H1 (cell line): Measurements from ENCODE around the gene KLHL26. TPM values are rescaled to one million over a fixed set of nuclear protein-coding genes. Genes with fewer than 3 reads are reported as not detected.

Source experiments
- SP1 ChIP-seq: IDR thresholded peaks from 2 replicates; pipeline ENCODE4 v1.6.1; 2011; ENCODE audit warnings: low read depth, low read length
- YY1 ChIP-seq: IDR thresholded peaks from 2 replicates; pipeline ENCODE4 v1.6.1; 2011; ENCODE audit warnings: low read depth, mild to moderate bottlenecking, low read length
- polyA plus RNA-seq, 7 experiments: library from polyadenylated mRNA; depleted of rRNA in 3 of 7; stranded (reverse) in 5 of 7; unstranded in 2 of 7; fragments of >200 nt in 5 of 7; fragments of 200-250 nt in 2 of 7; gene quantifications; 1 replicate in 5 of 7; 2 replicates in 1 of 7; 4 replicates in 1 of 7; pipeline versions ENCODE4 v1.2.1 to v1.2.3, GENCODE V29; 2011 to 2013; ENCODE audit warnings: missing spikeins in 2 of 7, mixed read lengths in 2 of 7
- total RNA-seq: library from RNA; stranded (reverse); fragmentation: NEBNext Ultra II Directional; extraction: Animal tissue kit (Norgen Biotek cat#: 25700); gene quantifications from 2 replicates; pipeline ENCODE4 v1.2.1, GENCODE V29; 2021
- TF ChIP-seq, protein P1 (sequence below): fragments of 300-600 bp; sonication (generic); IDR thresholded peaks from 2 replicates; pipeline ENCODE4 v1.7.1; 2012; ENCODE audit warnings: low read length, moderate library complexity, mild to moderate bottlenecking, inconsistent platforms; ENCODE audit not compliant: insufficient replicate concordance

Gene KLHL26
- total and polyA plus RNA-seq, 2 of the 8 experiments (the other 6 are each of a cell fraction or from before 2014, with no cell fraction given): 2.2 to 8.8 TPM

DNA sequence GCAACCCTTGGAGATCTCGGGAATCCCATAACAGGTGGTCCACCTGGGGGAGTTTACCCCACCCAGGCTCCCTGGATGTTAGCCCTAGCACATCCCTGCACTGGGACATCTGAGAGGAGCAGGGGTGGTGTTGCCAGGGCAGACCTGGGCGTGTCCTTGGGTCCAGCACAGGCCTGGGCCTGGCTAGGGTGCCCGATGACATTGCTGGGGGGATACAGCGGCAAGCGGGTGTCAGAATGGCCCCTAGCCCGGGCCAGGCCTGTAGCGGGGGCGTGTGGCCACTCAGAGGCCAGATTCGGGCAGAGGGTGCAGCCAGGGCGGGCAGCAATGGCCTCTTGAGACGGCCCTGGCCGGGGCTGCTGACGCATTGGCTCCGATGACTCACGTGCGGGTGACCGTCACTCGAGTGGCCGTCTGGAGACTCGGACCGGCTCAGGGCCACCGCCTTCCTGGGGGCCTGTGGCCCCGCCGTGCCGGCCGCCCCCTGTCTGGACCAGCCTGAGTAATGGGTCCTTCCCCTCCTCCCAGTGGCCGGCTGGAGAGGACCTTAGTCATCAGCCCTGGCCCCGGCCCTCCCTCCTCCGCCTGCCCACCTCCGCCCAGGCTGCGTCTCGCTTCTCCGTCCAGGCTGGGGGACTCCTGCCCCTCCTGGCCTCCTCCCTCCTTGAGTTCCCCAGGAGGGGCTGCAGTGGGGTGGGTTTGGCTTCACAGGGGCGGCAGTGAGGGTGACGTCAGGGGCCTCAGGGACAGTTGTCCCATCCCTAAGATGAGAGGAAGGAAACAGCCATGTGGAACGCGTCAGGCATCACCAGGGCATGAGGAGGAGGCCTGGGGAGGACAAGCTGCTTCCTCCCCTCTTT is 23.5 kb downstream of the KLHL26 start (continued):
- TF ChIP-seq, protein P1, sequence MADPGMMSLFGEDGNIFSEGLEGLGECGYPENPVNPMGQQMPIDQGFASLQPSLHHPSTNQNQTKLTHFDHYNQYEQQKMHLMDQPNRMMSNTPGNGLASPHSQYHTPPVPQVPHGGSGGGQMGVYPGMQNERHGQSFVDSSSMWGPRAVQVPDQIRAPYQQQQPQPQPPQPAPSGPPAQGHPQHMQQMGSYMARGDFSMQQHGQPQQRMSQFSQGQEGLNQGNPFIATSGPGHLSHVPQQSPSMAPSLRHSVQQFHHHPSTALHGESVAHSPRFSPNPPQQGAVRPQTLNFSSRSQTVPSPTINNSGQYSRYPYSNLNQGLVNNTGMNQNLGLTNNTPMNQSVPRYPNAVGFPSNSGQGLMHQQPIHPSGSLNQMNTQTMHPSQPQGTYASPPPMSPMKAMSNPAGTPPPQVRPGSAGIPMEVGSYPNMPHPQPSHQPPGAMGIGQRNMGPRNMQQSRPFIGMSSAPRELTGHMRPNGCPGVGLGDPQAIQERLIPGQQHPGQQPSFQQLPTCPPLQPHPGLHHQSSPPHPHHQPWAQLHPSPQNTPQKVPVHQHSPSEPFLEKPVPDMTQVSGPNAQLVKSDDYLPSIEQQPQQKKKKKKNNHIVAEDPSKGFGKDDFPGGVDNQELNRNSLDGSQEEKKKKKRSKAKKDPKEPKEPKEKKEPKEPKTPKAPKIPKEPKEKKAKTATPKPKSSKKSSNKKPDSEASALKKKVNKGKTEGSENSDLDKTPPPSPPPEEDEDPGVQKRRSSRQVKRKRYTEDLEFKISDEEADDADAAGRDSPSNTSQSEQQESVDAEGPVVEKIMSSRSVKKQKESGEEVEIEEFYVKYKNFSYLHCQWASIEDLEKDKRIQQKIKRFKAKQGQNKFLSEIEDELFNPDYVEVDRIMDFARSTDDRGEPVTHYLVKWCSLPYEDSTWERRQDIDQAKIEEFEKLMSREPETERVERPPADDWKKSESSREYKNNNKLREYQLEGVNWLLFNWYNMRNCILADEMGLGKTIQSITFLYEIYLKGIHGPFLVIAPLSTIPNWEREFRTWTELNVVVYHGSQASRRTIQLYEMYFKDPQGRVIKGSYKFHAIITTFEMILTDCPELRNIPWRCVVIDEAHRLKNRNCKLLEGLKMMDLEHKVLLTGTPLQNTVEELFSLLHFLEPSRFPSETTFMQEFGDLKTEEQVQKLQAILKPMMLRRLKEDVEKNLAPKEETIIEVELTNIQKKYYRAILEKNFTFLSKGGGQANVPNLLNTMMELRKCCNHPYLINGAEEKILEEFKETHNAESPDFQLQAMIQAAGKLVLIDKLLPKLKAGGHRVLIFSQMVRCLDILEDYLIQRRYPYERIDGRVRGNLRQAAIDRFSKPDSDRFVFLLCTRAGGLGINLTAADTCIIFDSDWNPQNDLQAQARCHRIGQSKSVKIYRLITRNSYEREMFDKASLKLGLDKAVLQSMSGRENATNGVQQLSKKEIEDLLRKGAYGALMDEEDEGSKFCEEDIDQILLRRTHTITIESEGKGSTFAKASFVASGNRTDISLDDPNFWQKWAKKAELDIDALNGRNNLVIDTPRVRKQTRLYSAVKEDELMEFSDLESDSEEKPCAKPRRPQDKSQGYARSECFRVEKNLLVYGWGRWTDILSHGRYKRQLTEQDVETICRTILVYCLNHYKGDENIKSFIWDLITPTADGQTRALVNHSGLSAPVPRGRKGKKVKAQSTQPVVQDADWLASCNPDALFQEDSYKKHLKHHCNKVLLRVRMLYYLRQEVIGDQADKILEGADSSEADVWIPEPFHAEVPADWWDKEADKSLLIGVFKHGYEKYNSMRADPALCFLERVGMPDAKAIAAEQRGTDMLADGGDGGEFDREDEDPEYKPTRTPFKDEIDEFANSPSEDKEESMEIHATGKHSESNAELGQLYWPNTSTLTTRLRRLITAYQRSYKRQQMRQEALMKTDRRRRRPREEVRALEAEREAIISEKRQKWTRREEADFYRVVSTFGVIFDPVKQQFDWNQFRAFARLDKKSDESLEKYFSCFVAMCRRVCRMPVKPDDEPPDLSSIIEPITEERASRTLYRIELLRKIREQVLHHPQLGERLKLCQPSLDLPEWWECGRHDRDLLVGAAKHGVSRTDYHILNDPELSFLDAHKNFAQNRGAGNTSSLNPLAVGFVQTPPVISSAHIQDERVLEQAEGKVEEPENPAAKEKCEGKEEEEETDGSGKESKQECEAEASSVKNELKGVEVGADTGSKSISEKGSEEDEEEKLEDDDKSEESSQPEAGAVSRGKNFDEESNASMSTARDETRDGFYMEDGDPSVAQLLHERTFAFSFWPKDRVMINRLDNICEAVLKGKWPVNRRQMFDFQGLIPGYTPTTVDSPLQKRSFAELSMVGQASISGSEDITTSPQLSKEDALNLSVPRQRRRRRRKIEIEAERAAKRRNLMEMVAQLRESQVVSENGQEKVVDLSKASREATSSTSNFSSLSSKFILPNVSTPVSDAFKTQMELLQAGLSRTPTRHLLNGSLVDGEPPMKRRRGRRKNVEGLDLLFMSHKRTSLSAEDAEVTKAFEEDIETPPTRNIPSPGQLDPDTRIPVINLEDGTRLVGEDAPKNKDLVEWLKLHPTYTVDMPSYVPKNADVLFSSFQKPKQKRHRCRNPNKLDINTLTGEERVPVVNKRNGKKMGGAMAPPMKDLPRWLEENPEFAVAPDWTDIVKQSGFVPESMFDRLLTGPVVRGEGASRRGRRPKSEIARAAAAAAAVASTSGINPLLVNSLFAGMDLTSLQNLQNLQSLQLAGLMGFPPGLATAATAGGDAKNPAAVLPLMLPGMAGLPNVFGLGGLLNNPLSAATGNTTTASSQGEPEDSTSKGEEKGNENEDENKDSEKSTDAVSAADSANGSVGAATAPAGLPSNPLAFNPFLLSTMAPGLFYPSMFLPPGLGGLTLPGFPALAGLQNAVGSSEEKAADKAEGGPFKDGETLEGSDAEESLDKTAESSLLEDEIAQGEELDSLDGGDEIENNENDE: no peak
- TF ChIP-seq YY1 (no peak), SP1 (no peak)
